HG02973 (cell line): Measurements from ENCODE around the gene TUBGCP5.
A peak's percentile ranks its signal among the peaks of the same experiment; 100 is the strongest.
"Not testable (repeated sequence)": the region's sequence is repeated elsewhere in the genome, so short reads cannot be mapped to it uniquely, and the experiment has no call there.

Experiments
- ATAC-seq: cut with Tn5 transposase; IDR thresholded peaks from one replicate; pipeline ENCODE4 v1.9.1; 2021; ENCODE audit warnings: moderate library complexity; ENCODE audit not compliant: unreplicated experiment

Gene TUBGCP5

DNA sequence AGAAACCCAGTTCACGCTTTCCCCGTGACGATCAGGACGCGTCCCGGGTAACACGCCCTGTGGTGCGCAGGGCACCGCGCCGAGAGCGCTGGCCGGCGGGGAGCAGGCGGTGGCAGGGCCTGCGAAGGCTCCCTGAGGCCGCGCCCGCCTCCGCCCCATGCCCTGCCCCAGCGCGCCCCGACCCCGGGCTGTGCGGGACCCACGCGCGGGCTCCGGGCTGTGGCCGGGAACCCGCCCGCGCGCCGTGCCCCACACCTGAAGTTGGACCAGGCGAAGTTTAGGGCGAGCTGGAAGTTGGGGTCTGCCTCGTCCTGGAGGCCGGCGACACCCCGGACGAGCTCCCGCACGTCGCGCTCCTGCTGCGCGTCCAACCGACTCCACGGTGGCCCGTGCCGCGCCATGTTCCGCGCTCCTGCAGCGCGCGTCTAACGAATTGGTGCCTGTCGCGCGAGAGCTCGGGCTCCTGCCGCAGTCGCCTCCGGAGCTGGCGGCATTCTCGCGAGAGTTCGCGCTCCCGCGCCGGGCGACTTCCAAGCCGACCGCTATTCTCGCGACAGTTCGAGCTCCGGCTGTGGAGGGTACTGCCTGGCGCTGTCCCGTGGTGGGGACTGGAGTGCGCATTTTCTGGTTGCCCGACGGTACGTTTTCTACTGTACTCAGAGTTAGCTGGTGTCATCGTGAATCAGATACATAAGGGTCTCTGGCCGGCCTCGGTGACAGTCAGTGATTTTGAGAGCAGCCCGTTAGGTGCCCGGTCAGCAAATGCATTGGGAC is at the start of gene TUBGCP5:
TSS of gene TUBGCP5 (minus strand) at position 427 of the 774 bp plus-strand sequence. CDS start at position 401, 26 bp downstream.
- peak; percentile 90 for ATAC-seq

GRCh38 chr15:23083115-23083514 is 43.7 kb upstream of the TUBGCP5 start:
- ATAC-seq: no peak

DNA sequence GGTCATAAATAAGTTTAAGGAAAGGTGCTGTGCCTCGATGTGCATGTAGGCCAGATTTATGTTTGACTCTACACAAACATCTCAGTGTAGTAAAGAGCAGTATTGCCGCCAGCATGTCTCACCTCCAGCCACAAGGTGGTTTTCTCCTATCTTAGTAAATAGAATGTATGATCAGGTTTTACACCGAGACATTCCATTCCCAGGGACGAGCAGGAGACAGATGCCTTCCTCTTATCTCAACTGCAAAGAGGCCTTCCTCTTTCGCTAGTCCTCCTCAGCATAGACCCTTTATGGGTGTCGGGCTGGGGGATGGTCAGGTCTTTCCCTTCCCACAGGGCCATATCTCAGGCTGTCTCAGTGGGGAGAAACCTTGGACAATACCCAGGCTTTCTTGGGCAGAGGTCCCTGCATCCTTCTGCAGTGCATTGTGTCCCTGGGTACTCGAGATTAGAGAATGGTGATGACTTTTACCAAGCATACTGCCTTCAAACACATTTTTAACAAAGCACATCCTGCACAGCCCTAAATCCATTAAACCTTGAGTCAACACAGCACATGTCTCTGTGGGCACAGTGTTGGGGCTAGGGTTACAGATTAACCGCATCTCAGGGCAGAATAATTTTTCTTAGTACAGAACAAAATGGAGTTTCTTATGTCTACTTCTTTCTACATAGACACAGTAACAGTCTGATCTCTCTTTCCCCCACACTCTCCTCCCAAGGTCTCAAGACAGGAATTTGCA is 42.8 kb upstream of the TUBGCP5 start:
- not testable (repeated sequence) for ATAC-seq

DNA sequence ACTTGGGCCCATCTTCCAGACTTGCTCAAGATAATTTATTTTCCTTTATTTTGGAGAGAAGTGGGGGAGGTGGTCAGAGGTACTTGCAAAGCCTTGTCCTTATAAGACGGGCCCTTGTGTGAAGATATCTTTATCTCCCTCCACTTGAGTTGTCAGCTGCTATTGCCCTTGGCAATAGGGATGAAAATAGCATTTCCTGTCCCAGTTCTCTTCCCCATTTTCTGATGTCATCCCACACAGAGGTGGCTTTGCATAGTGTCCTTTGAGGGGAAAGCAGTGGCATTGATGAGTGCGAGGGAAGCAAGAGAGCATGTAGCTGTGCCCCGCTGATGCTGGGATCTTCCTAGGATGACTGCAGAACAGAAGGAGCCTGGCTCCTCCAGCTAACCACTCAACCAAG is 41.9 kb upstream of the TUBGCP5 start:
- no peak for ATAC-seq

DNA sequence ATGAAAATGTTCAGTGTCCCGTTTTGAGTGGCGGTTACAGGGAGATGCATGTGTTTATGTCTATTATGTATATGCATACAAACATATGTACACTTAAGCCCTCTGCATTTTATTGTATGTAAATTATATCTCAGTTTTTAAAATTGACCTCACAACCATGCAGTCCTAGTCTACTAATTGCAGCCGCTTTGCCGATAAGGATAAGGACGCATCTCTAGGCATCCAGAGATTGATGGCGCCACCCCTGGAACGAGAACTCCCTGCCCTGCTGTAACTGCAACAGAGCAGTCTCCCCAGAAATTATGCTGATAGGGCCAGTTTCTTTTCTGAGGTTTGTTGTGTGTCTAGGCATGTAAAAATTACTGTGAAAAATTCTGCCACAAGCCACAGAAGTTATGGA is 40.4 kb upstream of the TUBGCP5 start:
- ATAC-seq: no peak

GRCh38 chr15:23075927-23076326 is 36.6 kb upstream of the TUBGCP5 start:
- no peak for ATAC-seq

DNA sequence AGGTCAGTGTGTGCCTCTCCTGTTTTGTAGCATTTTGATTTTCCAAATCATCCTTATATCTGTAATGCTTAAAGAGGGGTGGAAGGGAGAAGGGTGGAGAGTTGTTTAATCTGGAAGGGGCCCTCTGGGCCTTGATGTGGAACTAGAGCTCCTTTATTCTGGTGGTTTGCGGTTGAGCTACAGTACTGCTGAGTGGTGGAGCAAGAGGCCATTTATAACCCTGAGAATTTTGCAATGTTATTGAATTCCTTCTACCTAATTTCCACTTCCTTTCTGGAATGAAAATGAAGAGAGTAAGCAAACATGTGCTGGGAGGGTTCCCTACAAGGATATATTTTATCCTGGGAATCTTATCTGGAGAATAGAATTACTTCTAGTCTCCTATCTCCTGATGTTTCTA is 35.3 kb upstream of the TUBGCP5 start:
- ATAC-seq: no peak

DNA sequence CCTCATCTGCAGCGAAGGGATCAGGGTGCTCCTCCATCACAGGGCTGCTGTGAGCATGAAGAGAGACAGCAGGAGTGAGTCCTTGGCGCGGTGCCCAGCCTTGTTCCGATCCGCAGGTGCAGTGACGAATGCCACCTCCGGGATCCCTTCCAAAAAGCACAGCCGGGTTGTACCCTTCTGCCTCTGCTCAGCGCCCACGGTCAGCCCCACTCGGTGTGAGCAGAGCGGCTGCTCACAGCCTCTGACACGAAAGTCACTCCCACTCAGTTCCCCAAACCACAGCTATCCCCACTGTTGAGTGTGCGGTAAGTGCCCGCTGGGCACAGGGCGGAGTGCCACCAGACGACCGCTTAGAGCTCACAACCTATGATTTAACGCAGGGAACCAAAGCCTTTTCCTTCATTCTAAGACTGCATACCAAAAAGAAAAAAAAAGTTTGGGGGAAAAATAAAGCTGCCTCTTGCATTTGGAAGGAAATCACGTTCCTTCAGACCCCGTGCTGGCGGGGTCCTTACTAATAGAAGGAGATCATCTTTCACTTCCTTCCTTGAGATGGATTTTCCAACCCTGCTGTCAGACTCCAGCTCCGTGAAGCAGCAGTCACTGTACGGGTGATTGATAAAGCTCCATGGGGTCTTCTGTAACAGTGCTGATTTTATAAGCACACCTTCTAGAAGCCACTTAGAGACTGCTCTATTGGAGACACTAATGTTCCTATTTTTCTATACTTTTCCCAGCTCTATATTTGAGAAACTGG is 34.7 kb upstream of the TUBGCP5 start:
- ATAC-seq: no peak

GRCh38 chr15:23072633-23073032 is 33.3 kb upstream of the TUBGCP5 start:
- ATAC-seq: no peak

DNA sequence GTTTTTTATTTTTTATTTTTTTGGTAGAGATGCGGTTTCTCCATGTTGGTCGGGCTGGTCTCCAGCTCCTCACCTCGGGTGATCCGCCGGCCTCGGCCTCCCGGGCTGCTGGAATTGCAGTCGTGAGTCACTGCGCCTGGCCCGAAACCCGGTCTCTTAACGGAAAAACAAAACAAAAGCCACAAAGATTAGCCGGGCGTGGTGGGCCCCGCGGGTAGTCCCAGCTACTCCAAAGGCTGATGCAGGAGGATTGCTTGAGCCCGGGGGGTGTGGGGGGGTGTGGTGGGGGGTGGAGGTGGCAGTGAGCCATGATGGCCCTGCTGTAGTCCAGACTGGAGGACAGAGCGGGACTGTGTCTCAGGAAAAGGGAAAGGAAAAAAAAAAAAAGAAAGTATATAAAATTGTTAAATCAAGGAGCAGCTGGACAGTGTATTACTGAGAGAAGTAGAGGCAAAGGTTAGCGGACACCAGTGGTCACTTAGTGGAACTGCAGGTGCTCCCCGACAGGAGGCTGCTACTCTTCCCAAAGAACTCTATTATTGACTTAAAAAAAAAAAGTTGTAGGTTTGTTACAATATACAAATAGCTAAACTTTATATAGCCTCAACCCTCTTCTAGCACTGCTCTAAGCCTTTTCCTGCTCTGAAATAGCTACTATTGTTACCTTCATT is 30.3 kb upstream of the TUBGCP5 start:
- ATAC-seq: no peak

- no peak for ATAC-seq
These were observed 28.0 kb upstream of the TUBGCP5 start for GRCh38 chr15:23067416-23067815.

DNA sequence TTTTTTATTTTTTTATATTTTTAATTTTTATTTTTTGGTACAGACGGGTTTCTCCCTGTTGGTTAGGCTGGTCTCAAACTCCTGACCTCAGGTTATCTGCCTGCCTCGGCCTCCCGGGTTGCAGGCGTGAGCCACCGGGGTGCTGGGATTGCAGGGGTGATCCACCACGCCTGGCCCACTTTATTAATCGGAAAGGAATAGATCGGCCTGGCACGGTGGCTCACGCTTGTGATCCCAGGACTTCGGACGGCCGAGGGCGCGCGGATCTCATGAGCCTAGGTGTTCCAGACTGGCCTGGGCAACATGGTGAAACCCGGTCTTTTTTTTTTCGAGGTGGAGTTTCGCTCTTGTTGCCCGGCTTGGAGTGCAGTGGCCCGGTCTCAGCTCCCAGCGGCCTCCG is 26.5 kb upstream of the TUBGCP5 start:
- ATAC-seq: no peak

- ATAC-seq: no peak
These were observed 24.8 kb upstream of the TUBGCP5 start for GRCh38 chr15:23064156-23064555.

GRCh38 chr15:23057707-23058106 is 18.3 kb upstream of the TUBGCP5 start:
- no peak for ATAC-seq

DNA sequence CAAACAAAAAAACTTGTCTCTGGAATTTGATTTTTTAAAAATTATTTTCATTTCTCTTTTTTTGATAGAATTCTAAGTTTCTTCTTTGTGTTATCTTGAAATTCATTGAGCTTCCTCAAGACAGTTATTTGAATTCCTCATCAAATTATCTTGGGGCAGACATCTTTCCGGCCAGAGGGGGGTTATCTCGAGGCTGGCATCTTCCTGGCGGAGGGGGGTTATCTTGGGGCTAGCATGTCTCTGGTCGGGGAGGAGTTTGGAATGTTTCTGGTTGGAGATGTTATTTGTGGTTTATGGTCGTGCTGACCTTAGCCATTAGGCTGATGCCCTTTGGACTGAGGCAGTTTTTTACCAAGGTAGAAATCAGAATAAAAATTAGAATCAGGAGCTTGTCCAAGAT is 15.9 kb upstream of the TUBGCP5 start:
- no peak for ATAC-seq

DNA sequence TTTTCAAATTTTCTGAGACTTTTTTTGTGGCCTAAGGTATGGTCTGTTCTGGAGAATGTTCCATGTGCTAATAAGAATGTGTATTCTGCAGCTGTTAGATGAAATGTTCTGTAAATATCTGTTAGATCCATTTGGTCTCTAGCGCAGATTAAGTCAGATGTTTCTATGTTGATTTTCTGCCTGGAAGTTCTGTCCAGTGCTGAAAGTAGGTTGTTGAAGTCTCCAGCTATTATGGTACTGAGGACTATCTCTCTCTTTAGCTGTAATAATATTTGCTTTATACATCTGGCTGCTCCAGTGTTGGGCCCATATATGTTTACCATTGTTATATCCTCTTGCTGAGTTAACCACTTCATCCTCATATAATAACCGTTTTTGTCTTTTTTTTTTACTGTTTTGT is 13.2 kb upstream of the TUBGCP5 start:
- ATAC-seq: no peak

DNA sequence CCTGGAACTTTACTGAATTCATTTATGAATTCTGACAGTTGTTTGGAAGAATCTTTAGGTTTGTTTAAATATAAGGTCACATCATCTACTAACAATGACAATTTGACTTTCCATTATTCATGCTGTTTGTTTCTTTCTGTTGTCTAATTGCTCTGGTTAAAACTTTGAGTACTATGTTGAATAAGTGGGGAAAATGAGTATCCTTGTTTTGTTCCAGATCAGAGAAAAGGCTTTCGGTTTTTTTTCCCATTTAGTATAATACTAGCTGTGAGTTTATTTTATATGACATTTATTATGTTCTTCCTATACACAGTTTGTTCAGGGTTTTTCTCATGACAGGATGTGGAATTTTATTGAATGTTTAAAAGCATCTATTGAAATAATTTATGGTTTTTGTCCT is 11.3 kb upstream of the TUBGCP5 start:
- ATAC-seq: no peak

DNA sequence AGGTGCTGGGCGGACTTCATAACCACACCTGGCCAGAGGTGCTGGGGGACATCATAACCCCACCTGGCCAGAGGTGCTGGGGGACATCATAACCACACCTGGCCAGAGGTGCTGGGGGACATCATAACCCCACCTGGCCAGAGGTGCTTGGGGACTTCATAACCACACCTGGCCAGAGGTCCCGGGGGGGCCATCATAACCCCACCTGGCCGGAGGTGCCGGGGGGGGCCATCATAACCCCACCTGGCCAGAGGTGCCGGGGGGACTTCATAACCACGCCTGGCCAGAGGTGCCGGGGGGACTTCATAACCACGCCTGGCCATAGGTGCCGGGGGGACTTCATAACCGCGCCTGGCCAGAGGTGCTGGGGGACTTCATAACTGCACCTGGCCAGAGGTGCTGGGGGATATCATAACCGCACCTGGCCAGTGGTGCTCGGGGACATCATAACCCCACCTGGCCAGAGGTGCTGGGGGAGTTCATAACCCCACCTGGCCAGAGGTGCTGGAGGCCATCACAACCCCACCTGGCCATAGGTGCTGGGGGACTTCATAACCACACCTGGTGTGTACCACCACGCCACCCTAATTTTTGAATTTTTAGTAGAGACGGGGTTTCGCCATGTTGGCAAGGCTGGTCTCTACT is 10.7 kb upstream of the TUBGCP5 start:
- no peak for ATAC-seq

DNA sequence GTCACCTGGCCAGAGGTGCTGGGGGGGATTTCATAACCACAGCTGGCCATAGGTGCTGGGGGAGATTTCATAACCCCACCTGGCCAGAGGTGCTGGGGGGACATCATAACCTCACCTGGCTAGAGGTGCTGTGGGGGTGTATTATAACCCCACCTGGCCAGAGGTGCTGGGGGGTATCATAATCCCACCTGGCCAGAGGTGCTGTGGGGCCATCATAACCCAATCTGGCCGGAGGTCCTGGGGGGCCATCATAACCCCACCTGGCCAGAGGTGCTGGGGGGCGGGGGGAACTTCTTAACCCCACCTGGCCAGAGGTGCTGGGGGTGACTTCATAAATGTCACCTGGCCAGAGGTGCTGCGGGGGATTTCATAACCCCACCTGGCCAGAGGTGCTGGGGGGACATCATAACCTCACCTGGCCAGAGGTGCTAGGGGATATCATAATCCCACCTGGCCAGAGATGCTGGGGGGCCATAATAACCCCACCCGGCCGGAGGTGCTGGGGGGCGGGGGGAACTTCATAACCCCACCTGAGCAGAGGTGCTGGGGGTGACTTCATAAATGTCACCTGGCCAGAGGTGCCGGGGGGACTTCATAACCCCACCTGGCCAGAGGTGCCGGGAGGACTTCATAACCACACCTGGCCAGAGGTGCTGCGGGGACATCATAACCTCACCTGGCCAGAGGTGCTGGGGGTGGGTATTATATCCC is 9.4 kb upstream of the TUBGCP5 start:
- ATAC-seq: not testable (repeated sequence)

DNA sequence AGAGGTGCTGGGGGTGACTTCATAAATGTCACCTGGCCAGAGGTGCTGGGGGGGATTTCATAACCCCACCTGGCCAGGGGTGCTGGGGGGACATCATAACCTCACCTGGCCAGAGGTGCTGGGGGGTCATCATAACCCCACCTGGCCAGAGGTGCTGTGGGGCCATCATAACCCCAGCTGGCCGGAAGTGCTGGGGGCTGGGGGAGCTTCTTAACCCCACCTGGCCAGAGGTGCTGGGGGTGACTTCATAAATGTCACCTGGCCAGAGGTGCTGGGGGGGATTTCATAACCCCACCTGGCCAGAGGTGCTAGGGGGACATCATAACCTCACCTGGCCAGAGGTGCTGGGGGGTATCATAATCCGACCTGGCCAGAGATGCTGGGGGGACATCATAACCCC is 4.6 kb upstream of the TUBGCP5 start:
- not testable (repeated sequence) for ATAC-seq
